Nephron progenitor cell (in vitro differentiated cells): ENCODE measurements around the gene NRG3.

Experiments used
- DNase-seq: peaks from one replicate; pipeline ENCODE4 v3.0.0; 2021
- H3K27ac Mint-ChIP-seq: 2 replicates; pipeline ENCODE4 v1.8.0; 2021; ENCODE audit warnings: mild to moderate bottlenecking, moderate library complexity, mixed read lengths
- H3K27me3 Mint-ChIP-seq: 2 replicates; pipeline ENCODE4 v1.8.0; 2021; ENCODE audit warnings: mild to moderate bottlenecking, low read depth, mixed read lengths; ENCODE audit not compliant: poor library complexity
- H3K36me3 Mint-ChIP-seq: 2 replicates; pipeline ENCODE4 v1.8.0; 2021; ENCODE audit warnings: low read depth, mixed read lengths
- H3K4me1 Mint-ChIP-seq: 2 replicates; pipeline ENCODE4 v1.8.0; 2021; ENCODE audit warnings: mixed read lengths
- H3K4me3 Mint-ChIP-seq: 2 replicates; pipeline ENCODE4 v1.8.0; 2021; ENCODE audit warnings: mild to moderate bottlenecking, moderate library complexity, mixed read lengths
- H3K9me3 Mint-ChIP-seq: 2 replicates; pipeline ENCODE4 v1.8.0; 2021; ENCODE audit warnings: mild to moderate bottlenecking, moderate library complexity, mixed read lengths
- TF ChIP-seq, protein P1 (sequence below): fragments of 200-600 bp; sonication (generic); IDR thresholded peaks from 2 replicates; pipeline ENCODE4 v1.5.0; 2021; ENCODE audit warnings: antibody characterized with exemption

NRG3 gene

GRCh38 chr10:82742478-82742877 lies 867.5 kb downstream of the NRG3 start:
- no peak for DNase-seq
- Mint-ChIP-seq H3K9me3 (no peaks in the 10 kb centered on the region), H3K36me3 (no peaks in the 10 kb centered on the region), H3K27me3 (peaks cover 3% of the 10 kb centered on the region), H3K4me1 (peaks cover 37% of the 10 kb centered on the region), H3K27ac (no peak overlapping the region), H3K4me3 (no peak overlapping the region)
- TF ChIP-seq, protein P1, sequence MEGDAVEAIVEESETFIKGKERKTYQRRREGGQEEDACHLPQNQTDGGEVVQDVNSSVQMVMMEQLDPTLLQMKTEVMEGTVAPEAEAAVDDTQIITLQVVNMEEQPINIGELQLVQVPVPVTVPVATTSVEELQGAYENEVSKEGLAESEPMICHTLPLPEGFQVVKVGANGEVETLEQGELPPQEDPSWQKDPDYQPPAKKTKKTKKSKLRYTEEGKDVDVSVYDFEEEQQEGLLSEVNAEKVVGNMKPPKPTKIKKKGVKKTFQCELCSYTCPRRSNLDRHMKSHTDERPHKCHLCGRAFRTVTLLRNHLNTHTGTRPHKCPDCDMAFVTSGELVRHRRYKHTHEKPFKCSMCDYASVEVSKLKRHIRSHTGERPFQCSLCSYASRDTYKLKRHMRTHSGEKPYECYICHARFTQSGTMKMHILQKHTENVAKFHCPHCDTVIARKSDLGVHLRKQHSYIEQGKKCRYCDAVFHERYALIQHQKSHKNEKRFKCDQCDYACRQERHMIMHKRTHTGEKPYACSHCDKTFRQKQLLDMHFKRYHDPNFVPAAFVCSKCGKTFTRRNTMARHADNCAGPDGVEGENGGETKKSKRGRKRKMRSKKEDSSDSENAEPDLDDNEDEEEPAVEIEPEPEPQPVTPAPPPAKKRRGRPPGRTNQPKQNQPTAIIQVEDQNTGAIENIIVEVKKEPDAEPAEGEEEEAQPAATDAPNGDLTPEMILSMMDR: no peak

GRCh38 chr10:82742898-82743297 lies 867.9 kb downstream of the NRG3 start:
- Mint-ChIP-seq H3K4me3 (no peak overlapping the region), H3K4me1 (peaks cover 33% of the 10 kb centered on the region), H3K27ac (no peak overlapping the region), H3K9me3 (no peaks in the 10 kb centered on the region), H3K36me3 (no peaks in the 10 kb centered on the region), H3K27me3 (peaks cover 3% of the 10 kb centered on the region)
- DNase-seq: no peak
- TF ChIP-seq, protein P1: no peak

DNA sequence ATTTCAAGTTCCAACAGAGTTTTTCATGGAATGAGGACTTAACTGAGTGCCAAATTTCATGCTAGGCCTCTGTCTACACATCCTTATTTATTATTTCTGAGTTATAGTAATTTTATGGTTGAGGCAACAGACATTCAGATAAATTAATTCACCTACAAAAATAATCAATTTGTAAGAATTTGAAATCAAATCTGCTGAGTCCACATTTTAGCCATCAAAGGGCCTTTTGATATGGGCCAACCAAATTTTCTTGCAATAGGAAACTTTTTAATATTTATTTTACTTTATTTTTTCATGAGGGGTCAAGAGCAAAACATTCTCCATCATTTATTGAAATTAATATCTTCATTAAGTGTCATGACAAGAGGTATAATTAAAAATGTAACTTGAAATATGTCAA lies 875.5 kb downstream of the NRG3 start:
- Mint-ChIP-seq H3K9me3 (no peaks in the 10 kb centered on the region), H3K27me3 (no peaks in the 10 kb centered on the region), H3K36me3 (no peaks in the 10 kb centered on the region), H3K4me1 (peaks cover 9% of the 10 kb centered on the region), H3K4me3 (no peak overlapping the region), H3K27ac (no peak overlapping the region)
- DNase-seq: no peak
- TF ChIP-seq, protein P1: no peak

DNA sequence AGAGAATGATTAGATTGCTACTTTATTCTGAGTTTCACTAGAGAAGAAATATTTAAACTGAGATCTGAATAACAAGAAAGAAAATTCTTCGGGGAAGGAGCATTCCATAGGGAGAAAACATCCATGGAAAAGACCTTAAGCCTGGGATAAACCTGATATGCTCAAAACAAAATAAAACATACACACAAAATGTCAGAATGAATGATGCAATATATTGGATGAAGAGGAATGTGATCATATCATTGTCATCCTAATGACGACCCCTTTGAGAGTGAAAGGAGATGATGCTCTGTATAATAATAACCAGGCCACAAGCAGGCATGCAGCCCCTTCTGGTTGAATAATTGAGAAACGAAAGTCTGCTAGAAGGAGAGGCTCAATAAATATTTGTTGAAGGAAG lies 882.4 kb downstream of the NRG3 start:
- peaks cover 67% of the 10 kb centered on the region for H3K4me1 Mint-ChIP-seq
- peaks cover 5% of the 10 kb centered on the region for H3K36me3 Mint-ChIP-seq
- peak overlapping the region; percentile 26 for H3K27ac Mint-ChIP-seq
- no peak overlapping the region for H3K4me3 Mint-ChIP-seq
- DNase-seq: no peak
- peaks cover 10% of the 10 kb centered on the region for H3K9me3 Mint-ChIP-seq
- H3K27me3 Mint-ChIP-seq: no peaks in the 10 kb centered on the region
- TF ChIP-seq, protein P1: no peak

DNA sequence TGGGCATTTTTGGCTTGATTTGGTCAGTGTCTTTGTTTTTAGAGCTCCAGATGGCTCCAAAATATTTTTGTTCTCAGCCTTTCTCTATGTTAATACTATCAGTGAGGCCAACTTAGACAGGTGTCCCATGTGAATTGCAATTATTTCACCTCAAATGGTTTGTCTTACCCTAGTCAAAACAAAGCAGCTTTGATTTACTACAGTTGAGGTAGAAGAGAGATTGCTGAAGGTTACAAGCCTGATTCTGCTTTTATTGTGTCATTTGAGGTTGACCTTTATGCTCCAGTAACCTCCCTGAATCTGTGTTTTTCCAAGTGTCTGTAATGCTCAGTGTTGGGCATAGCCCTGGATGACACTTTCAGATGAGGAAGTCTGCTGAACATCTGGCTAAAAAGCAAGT lies 882.9 kb downstream of the NRG3 start:
- H3K4me3 Mint-ChIP-seq: peak overlapping the region; percentile 41
- no peak for DNase-seq
- peaks cover 12% of the 10 kb centered on the region for H3K9me3 Mint-ChIP-seq
- H3K4me1 Mint-ChIP-seq: peaks cover 67% of the 10 kb centered on the region
- TF ChIP-seq, protein P1: no peak
- peak overlapping the region; percentile 92 for H3K27ac Mint-ChIP-seq
- no peaks in the 10 kb centered on the region for H3K27me3 Mint-ChIP-seq
- peaks cover 5% of the 10 kb centered on the region for H3K36me3 Mint-ChIP-seq

- Mint-ChIP-seq H3K27ac (peak overlapping the region; percentile 95), H3K9me3 (peaks cover 19% of the 10 kb centered on the region), H3K27me3 (no peaks in the 10 kb centered on the region), H3K36me3 (peaks cover 5% of the 10 kb centered on the region), H3K4me3 (no peak overlapping the region), H3K4me1 (peaks cover 67% of the 10 kb centered on the region)
- DNase-seq: no peak
- TF ChIP-seq, protein P1: no peak
Measured at GRCh38 chr10:82759050-82759449, 884.1 kb downstream of the NRG3 start.
